HEK293 (cell line): ENCODE results near the gene MRPS18B.

Source experiments
- CTCF ChIA-PET: fragments of 350-600 bp; formaldehyde crosslinking; extraction: SDS; loops from one replicate; lab custom pipeline; 2021; ENCODE audit warnings: antibody characterized with exemption; lab: Yijun Ruan, JAX
- POLR2A ChIA-PET: fragments of 300-600 bp; formaldehyde crosslinking; extraction: SDS; loops from one replicate; lab custom pipeline; 2020; ENCODE audit warnings: antibody characterized with exemption, inconsistent platforms; lab: Yijun Ruan, JAX
- H3K27ac ChIP-seq: fragments of 200-500 bp; sonication (Bioruptor generic); 2 replicates; pipeline ENCODE4 v1.5.1; 2014; ENCODE audit warnings: low read depth, low read length, control low read depth, inconsistent platforms; ENCODE audit errors: extremely low read depth
- H3K36me3 ChIP-seq, 2 experiments: fragments of 200-500 bp in 1 of 2; sonication (Bioruptor generic) in 1 of 2; 1 replicate in 1 of 2; 2 replicates in 1 of 2; pipeline ENCODE4 v1.5.1; 2014 to 2017; ENCODE audit warnings: inconsistent platforms in 2 of 2, low read length in 2 of 2; ENCODE audit not compliant: control insufficient read depth in 2 of 2, insufficient read depth in 1 of 2
- H3K4me1 ChIP-seq: fragments of 200-500 bp; sonication (Bioruptor generic); 2 replicates; pipeline ENCODE4 v1.5.1; 2014; ENCODE audit warnings: mild to moderate bottlenecking, low read length, inconsistent platforms; ENCODE audit not compliant: control insufficient read depth, insufficient read depth
- H3K4me3 ChIP-seq: 2 replicates; pipeline ENCODE4 v1.5.1; 2011; ENCODE audit warnings: low read depth, mild to moderate bottlenecking, control low read depth, low read length, moderate library complexity
- H3K9me3 ChIP-seq: fragments of 200-500 bp; sonication (Bioruptor generic); 2 replicates; pipeline ENCODE4 v1.5.1; 2014; ENCODE audit warnings: low read depth, low read length, inconsistent platforms; ENCODE audit not compliant: control insufficient read depth, insufficient read depth
- HOXC10 ChIP-seq: sonication (generic); formaldehyde crosslinking; IDR thresholded peaks from 2 replicates; pipeline ENCODE4 v1.8.1; 2023; ENCODE audit warnings: mild to moderate bottlenecking, missing genetic modification reagents
- IKZF3 ChIP-seq: fragments of 450-650 bp; IDR thresholded peaks from 2 replicates; pipeline ENCODE4 v1.5.0; 2018; ENCODE audit warnings: missing biosample characterization, mild to moderate bottlenecking, missing genetic modification characterization, moderate library complexity
- KLF1 ChIP-seq: fragments of 450-650 bp; formaldehyde crosslinking; IDR thresholded peaks from 2 replicates; pipeline ENCODE4 v1.5.1; 2016; ENCODE audit warnings: missing biosample characterization, missing genetic modification characterization
- KLF9 ChIP-seq: fragments of 450-650 bp; formaldehyde crosslinking; IDR thresholded peaks from 2 replicates; pipeline ENCODE4 v1.5.1; 2016; ENCODE audit warnings: missing biosample characterization, missing genetic modification characterization, low read depth
- PBX3 ChIP-seq: sonication (generic); formaldehyde crosslinking; IDR thresholded peaks from 2 replicates; pipeline ENCODE4 v1.8.1; 2022; ENCODE audit warnings: mild to moderate bottlenecking, moderate library complexity, missing genetic modification reagents
- SP7 ChIP-seq: fragments of 450-650 bp; formaldehyde crosslinking; IDR thresholded peaks from 2 replicates; pipeline ENCODE4 v1.5.1; 2016; ENCODE audit warnings: missing biosample characterization, missing genetic modification characterization
- WT1 ChIP-seq: fragments of 450-650 bp; formaldehyde crosslinking; IDR thresholded peaks from 2 replicates; pipeline ENCODE4 v1.5.1; 2016; ENCODE audit warnings: missing biosample characterization, missing genetic modification characterization
- ZBTB21 ChIP-seq: fragments of 450-650 bp; formaldehyde crosslinking; IDR thresholded peaks from 2 replicates; pipeline ENCODE4 v1.5.1; 2017; ENCODE audit warnings: missing biosample characterization, missing genetic modification characterization
- ZBTB7A ChIP-seq: fragments of 450-650 bp; formaldehyde crosslinking; IDR thresholded peaks from 2 replicates; pipeline ENCODE4 v1.5.1; 2016; ENCODE audit warnings: low read depth, missing biosample characterization, missing genetic modification characterization
- ZBTB8A ChIP-seq: fragments of 450-650 bp; formaldehyde crosslinking; IDR thresholded peaks from 2 replicates; pipeline ENCODE4 v1.5.1; 2016; ENCODE audit warnings: missing biosample characterization, missing genetic modification characterization
- ZEB2 ChIP-seq: fragments of 450-650 bp; formaldehyde crosslinking; IDR thresholded peaks from 2 replicates; pipeline ENCODE4 v1.5.1; 2016; ENCODE audit warnings: missing biosample characterization, missing genetic modification characterization
- ZFP37 ChIP-seq: fragments of 450-650 bp; formaldehyde crosslinking; IDR thresholded peaks from 2 replicates; pipeline ENCODE4 v1.5.1; 2016; ENCODE audit warnings: missing biosample characterization, missing genetic modification characterization
- ZNF10 ChIP-seq: fragments of 450-650 bp; formaldehyde crosslinking; IDR thresholded peaks from 2 replicates; pipeline ENCODE4 v1.5.1; 2017; ENCODE audit warnings: missing biosample characterization, missing genetic modification characterization
- ZNF133 ChIP-seq: fragments of 450-650 bp; formaldehyde crosslinking; IDR thresholded peaks from 2 replicates; pipeline ENCODE4 v1.5.1; 2016; ENCODE audit warnings: missing biosample characterization, missing genetic modification characterization
- ZNF146 ChIP-seq: fragments of 450-650 bp; formaldehyde crosslinking; IDR thresholded peaks from 2 replicates; pipeline ENCODE4 v1.5.1; 2016; ENCODE audit warnings: missing biosample characterization, missing genetic modification characterization
- ZNF404 ChIP-seq: fragments of 450-650 bp; formaldehyde crosslinking; IDR thresholded peaks from 2 replicates; pipeline ENCODE4 v1.5.1; 2017; ENCODE audit warnings: missing biosample characterization, missing genetic modification characterization
- ZNF449 ChIP-seq: fragments of 450-650 bp; formaldehyde crosslinking; IDR thresholded peaks from 2 replicates; pipeline ENCODE4 v1.5.1; 2017; ENCODE audit warnings: missing biosample characterization, mild to moderate bottlenecking, missing genetic modification characterization, moderate library complexity
- ZNF549 ChIP-seq: fragments of 450-650 bp; IDR thresholded peaks from 2 replicates; pipeline ENCODE4 v1.5.1; 2018; ENCODE audit warnings: missing biosample characterization, missing genetic modification characterization, mild to moderate bottlenecking, inconsistent platforms, moderate library complexity
- ZNF555 ChIP-seq: fragments of 450-650 bp; formaldehyde crosslinking; conservative IDR thresholded peaks from 2 replicates; pipeline ENCODE4 v1.5.1; 2017; ENCODE audit warnings: missing biosample characterization, mild to moderate bottlenecking, missing genetic modification characterization, inconsistent platforms
- TF ChIP-seq, protein P1 (sequence below): fragments of 450-650 bp; formaldehyde crosslinking; IDR thresholded peaks from 2 replicates; pipeline ENCODE4 v1.5.1; 2016; ENCODE audit warnings: missing biosample characterization, missing genetic modification characterization
- TF ChIP-seq, protein P2 (sequence below): fragments of 450-650 bp; formaldehyde crosslinking; IDR thresholded peaks from 2 replicates; pipeline ENCODE4 v1.5.1; 2016; ENCODE audit warnings: missing biosample characterization, missing genetic modification characterization
- TF ChIP-seq, protein P3 (sequence below): fragments of 450-650 bp; formaldehyde crosslinking; IDR thresholded peaks from 2 replicates; pipeline ENCODE4 v1.5.1; 2016; ENCODE audit warnings: missing biosample characterization, missing genetic modification characterization

MRPS18B gene

GRCh38 chr6:30570263-30570662 is 47.4 kb upstream of the MRPS18B start:
- TF ChIP-seq SP7 (tag by site-specific recombination) (no peak), ZNF146 (no peak), ZBTB21 (tag by site-specific recombination) (no peak), ZBTB7A (tag by site-specific recombination) (no peak), ZNF133 (tag by site-specific recombination) (no peak)
- Histone ChIP-seq H3K36me3 (peaks cover 4 to 17% of the 10 kb centered on the region in 2 experiments; a peak in 2 of 3 replicates), H3K27ac (no peak overlapping the region), H3K4me1 (peaks cover 9% of the 10 kb centered on the region; the same call in 1 of the 2 replicates), H3K4me3 (no peak overlapping the region), H3K9me3 (no peaks in the 10 kb centered on the region)
- CTCF ChIA-PET, result interaction anchor here (0.6 to 2.4 kb wide), 5 partner anchors 13 to 252 kb away, joined by 3 to 11 read pairs (median 7); partner anchors contain the start of gene PRR3
- POLR2A ChIA-PET, result interaction anchor here (0.9 to 2.4 kb wide), 7 partner anchors 13 to 101 kb away, joined by 3 to 41 read pairs (median 9); partner anchors contain the start of genes GNL1 and PRR3

DNA sequence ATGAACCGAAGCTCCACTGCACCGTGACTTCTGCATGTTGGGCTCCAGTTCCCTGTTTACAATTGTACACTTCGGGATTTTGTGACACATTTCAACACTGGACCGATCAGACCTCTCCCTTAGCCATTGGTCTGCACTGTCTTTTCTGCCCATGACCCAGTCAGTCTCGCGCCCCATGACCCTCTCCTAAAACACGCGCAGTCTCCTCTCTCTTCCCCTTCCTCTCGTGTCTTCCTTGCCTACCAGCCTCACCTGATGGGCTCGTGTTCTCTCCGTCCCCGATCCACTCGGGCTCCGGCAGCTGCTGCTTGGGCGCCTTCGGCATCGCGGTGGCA is 46.9 kb upstream of the MRPS18B start:
- ChIA-PET CTCF (interaction anchor here (0.6 to 2.4 kb wide), 5 partner anchors 13 to 252 kb away, joined by 3 to 11 read pairs (median 7); partner anchors contain the start of gene PRR3), POLR2A (interaction anchor here (0.9 to 2.4 kb wide), 19 partner anchors 9 to 343 kb away, joined by 3 to 41 read pairs (median 4); partner anchors contain the start of genes GNL1, MDC1, PRR3 and VARS2)
- TF ChIP-seq ZNF449 (tag by site-specific recombination) (peak; percentile 65; the same call in 1 of the 2 replicates), ZNF10 (tag by site-specific recombination) (peak; percentile 53; the same call in 1 of the 2 replicates), HOXC10 (CRISPR knock-in tag) (0 out of 2 replicates have a peak, but pooled peaks have one; percentile 17)
- TF ChIP-seq, protein P1, sequence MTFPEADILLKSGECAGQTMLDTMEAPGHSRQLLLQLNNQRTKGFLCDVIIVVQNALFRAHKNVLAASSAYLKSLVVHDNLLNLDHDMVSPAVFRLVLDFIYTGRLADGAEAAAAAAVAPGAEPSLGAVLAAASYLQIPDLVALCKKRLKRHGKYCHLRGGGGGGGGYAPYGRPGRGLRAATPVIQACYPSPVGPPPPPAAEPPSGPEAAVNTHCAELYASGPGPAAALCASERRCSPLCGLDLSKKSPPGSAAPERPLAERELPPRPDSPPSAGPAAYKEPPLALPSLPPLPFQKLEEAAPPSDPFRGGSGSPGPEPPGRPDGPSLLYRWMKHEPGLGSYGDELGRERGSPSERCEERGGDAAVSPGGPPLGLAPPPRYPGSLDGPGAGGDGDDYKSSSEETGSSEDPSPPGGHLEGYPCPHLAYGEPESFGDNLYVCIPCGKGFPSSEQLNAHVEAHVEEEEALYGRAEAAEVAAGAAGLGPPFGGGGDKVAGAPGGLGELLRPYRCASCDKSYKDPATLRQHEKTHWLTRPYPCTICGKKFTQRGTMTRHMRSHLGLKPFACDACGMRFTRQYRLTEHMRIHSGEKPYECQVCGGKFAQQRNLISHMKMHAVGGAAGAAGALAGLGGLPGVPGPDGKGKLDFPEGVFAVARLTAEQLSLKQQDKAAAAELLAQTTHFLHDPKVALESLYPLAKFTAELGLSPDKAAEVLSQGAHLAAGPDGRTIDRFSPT (tag by site-specific recombination), result no peak
- peaks cover 9% of the 10 kb centered on the region; the same call in 1 of the 2 replicates for H3K4me1 ChIP-seq
- H3K4me3 ChIP-seq, result peak overlapping the region; percentile 94
- H3K27ac ChIP-seq, result peak overlapping the region; percentile 38; the same call in 1 of the 2 replicates
- H3K9me3 ChIP-seq, result no peaks in the 10 kb centered on the region
- peaks cover 8 to 21% of the 10 kb centered on the region in 2 experiments; a peak in 2 of 3 replicates for H3K36me3 ChIP-seq

DNA sequence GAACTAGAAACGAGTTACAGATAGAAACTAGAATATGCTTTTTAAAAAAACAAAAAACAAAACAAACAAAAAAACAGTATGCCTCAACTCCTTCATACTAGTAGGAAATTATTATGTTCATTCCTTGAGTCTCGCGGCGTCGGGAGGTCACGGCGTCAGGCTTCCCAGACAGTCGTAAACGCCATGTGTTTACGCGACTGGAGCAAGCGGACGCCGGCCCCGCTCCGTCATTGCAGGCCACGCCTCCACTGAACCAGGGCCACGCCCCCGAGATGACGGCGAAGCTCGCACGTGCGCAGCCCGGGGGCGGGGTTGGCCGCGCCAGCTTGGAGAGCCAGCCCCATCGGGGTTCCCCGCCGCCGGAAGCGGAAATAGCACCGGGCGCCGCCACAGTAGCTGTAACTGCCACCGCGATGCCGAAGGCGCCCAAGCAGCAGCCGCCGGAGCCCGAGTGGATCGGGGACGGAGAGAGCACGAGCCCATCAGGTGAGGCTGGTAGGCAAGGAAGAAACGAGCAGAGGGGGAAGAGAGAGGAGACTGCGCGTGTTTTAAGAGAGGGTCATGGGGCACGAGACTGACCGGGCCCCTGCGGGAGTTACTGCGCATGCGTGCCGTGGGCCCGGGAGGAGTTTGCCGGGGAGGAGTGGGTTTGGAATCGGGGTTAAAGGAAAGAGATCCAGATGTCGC is 46.4 kb upstream of the MRPS18B start, which contains the start of gene ABCF1:
Gene ABCF1, plus strand, starts transcription at position 368 of the 687 bp plus-strand sequence. Its CDS starts 46 bp downstream, at position 414.
- Histone ChIP-seq H3K36me3 (peaks cover 13 to 22% of the 10 kb centered on the region in 2 experiments; a peak in 2 of 3 replicates), H3K9me3 (no peaks in the 10 kb centered on the region), H3K4me1 (peaks cover 9% of the 10 kb centered on the region; the same call in 1 of the 2 replicates), H3K27ac (peak within 1 kb of the TSS; percentile 64), H3K4me3 (peak within 1 kb of the TSS; percentile 94)
- CTCF ChIA-PET, result interaction anchor here (0.6 to 2.4 kb wide), 7 partner anchors 14 to 411 kb away, joined by 3 to 11 read pairs (median 4); partner anchors contain the start of gene PRR3
- POLR2A ChIA-PET, result interaction anchor here (0.6 to 2.4 kb wide), 23 partner anchors 9 to 343 kb away, joined by 3 to 41 read pairs (median 4); partner anchors contain the start of genes GNL1, MDC1, PRR3 and VARS2
- TF ChIP-seq IKZF3 (tag by site-specific recombination) (peak; percentile 29; the same call in 1 of the 2 replicates), ZNF404 (tag by site-specific recombination) (no peak), ZFP37 (tag by site-specific recombination) (no peak), WT1 (tag by site-specific recombination) (no peak; the same call in 1 of the 2 replicates), KLF9 (tag by site-specific recombination) (peak; percentile 99), KLF1 (tag by site-specific recombination) (peak; percentile 51; the same call in 1 of the 2 replicates), ZNF549 (tag by site-specific recombination) (no peak), ZEB2 (peak; percentile 91), ZBTB8A (peak; percentile 15; the same call in 1 of the 2 replicates), PBX3 (peak; percentile 88; the same call in 1 of the 2 replicates), ZNF555 (no peak)
- TF ChIP-seq, protein P2, sequence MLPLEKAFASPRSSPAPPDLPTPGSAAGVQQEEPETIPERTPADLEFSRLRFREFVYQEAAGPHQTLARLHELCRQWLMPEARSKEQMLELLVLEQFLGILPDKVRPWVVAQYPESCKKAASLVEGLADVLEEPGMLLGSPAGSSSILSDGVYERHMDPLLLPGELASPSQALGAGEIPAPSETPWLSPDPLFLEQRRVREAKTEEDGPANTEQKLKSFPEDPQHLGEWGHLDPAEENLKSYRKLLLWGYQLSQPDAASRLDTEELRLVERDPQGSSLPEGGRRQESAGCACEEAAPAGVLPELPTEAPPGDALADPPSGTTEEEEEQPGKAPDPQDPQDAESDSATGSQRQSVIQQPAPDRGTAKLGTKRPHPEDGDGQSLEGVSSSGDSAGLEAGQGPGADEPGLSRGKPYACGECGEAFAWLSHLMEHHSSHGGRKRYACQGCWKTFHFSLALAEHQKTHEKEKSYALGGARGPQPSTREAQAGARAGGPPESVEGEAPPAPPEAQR (tag by site-specific recombination), result no peak
- TF ChIP-seq, protein P3, sequence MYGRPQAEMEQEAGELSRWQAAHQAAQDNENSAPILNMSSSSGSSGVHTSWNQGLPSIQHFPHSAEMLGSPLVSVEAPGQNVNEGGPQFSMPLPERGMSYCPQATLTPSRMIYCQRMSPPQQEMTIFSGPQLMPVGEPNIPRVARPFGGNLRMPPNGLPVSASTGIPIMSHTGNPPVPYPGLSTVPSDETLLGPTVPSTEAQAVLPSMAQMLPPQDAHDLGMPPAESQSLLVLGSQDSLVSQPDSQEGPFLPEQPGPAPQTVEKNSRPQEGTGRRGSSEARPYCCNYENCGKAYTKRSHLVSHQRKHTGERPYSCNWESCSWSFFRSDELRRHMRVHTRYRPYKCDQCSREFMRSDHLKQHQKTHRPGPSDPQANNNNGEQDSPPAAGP (tag by site-specific recombination), result peak; percentile 63; the same call in 1 of the 2 replicates
